ENCODE data around the gene NRTN. TPM values are rescaled to one million over a fixed set of nuclear protein-coding genes. Genes with fewer than 3 reads are reported as not detected.

Gene NRTN
- total and polyA plus RNA-seq, 4 experiments from 2014 or later, result 0.34 to 0.91 (median 0.51) TPM

- no peaks in the 10 kb centered on the region for H3K36me3 Mint-ChIP-seq
- Histone ChIP-seq H3K27ac (ENCODE audit: low read depth, low read length) (no peak overlapping the region), H3K9me3 (ENCODE audit: control insufficient read depth in 1 of 2, low read length in 2 of 2) (no peaks in the 10 kb centered on the region), H3K36me3 (ENCODE audit: insufficient read depth, low read length) (no peaks in the 10 kb centered on the region), H3K4me1 (ENCODE audit: insufficient read depth, low read length) (peaks cover 20% of the 10 kb centered on the region), H3K4me3 (ENCODE audit: low read length in 2 of 2) (no peak overlapping the region), H3K27me3 (ENCODE audit: insufficient read depth, low read length) (no peaks in the 10 kb centered on the region)
- H3K9me3 Mint-ChIP-seq, result no peaks in the 10 kb centered on the region
- CTCF ChIA-PET (ENCODE audit: partially characterized antibody), result no interaction called here
- H3K4me3 Mint-ChIP-seq, result peak overlapping the region in 1 of 8 donors; percentile 23
- H3K27me3 Mint-ChIP-seq, result peaks cover 10 to 14% of the 10 kb centered on the region in 2 donors
- no peak overlapping the region for H3K27ac Mint-ChIP-seq
- intact Hi-C loops (cut with micrococcal nuclease), result no loop called here
- peaks cover 6 to 22% (median 15%) of the 10 kb centered on the region in 4 donors for H3K4me1 Mint-ChIP-seq
- POLR2A ChIA-PET (ENCODE audit: partially characterized antibody), result interaction anchor here (1.0 kb wide), 1 partner anchor 11 kb away, joined by 4 read pairs; no protein-coding TSS in a partner anchor
- DNase-seq, result no peak
These were observed 4.3 kb upstream of the NRTN start for GRCh38 chr19:5800361-5801270.

- Mint-ChIP-seq H3K9me3 (no peaks in the 10 kb centered on the region), H3K4me1 (peaks cover 6 to 27% (median 15%) of the 10 kb centered on the region in 4 donors), H3K27ac (peak overlapping the region in 1 of 7 donors; percentile 77), H3K27me3 (peaks cover 11 to 14% of the 10 kb centered on the region in 2 donors), H3K36me3 (no peaks in the 10 kb centered on the region), H3K4me3 (peak overlapping the region in 6 of 8 donors; percentile 6 to 64 (median 30))
- ChIA-PET CTCF (ENCODE audit: partially characterized antibody) (interaction anchor here (0.6 to 0.7 kb wide), 2 partner anchors 220 to 534 kb away, joined by 3 read pairs; no protein-coding TSS in a partner anchor), POLR2A (ENCODE audit: partially characterized antibody) (no interaction called here)
- Histone ChIP-seq H3K27ac (ENCODE audit: low read depth, low read length) (no peak overlapping the region), H3K4me1 (ENCODE audit: insufficient read depth, low read length) (peaks cover 20% of the 10 kb centered on the region), H3K9me3 (ENCODE audit: control insufficient read depth in 1 of 2, low read length in 2 of 2) (no peaks in the 10 kb centered on the region), H3K36me3 (ENCODE audit: insufficient read depth, low read length) (no peaks in the 10 kb centered on the region), H3K4me3 (ENCODE audit: low read length in 2 of 2) (no peak overlapping the region), H3K27me3 (ENCODE audit: insufficient read depth, low read length) (no peaks in the 10 kb centered on the region)
- intact Hi-C loops (cut with micrococcal nuclease), result no loop called here
- DNase-seq, result no peak
These were observed 2.9 kb upstream of the NRTN start for GRCh38 chr19:5801796-5802619.

GRCh38 chr19:5803441-5803751 lies 1.5 kb upstream of the NRTN start:
- Mint-ChIP-seq H3K4me1 (peaks cover 6 to 30% (median 15%) of the 10 kb centered on the region in 4 donors), H3K27me3 (peaks cover 13 to 14% of the 10 kb centered on the region in 2 donors), H3K9me3 (no peaks in the 10 kb centered on the region), H3K36me3 (no peaks in the 10 kb centered on the region), H3K27ac (peak overlapping the region in 2 of 7 donors; percentile 36 to 87), H3K4me3 (peak overlapping the region; percentile 46 to 83 (median 72))
- no peak for DNase-seq
- Histone ChIP-seq H3K4me1 (ENCODE audit: insufficient read depth, low read length) (peaks cover 20% of the 10 kb centered on the region), H3K36me3 (ENCODE audit: insufficient read depth, low read length) (no peaks in the 10 kb centered on the region), H3K4me3 (ENCODE audit: low read length in 2 of 2) (peak overlapping the region in 1 of 2 donors; percentile 40), H3K9me3 (ENCODE audit: control insufficient read depth in 1 of 2, low read length in 2 of 2) (no peaks in the 10 kb centered on the region), H3K27me3 (ENCODE audit: insufficient read depth, low read length) (no peaks in the 10 kb centered on the region), H3K27ac (ENCODE audit: low read depth, low read length) (peak overlapping the region; percentile 19)
- POLR2A ChIA-PET (ENCODE audit: partially characterized antibody), result interaction anchor here (1.1 to 1.9 kb wide), 8 partner anchors 10 to 219 kb away, joined by 3 to 20 read pairs (median 4); partner anchors contain the start of genes DUS3L, NDUFA11, RPL36 and VMAC
- intact Hi-C loops (cut with micrococcal nuclease), result no loop called here
- CTCF ChIA-PET (ENCODE audit: partially characterized antibody), result interaction anchor here (0.6 to 2.1 kb wide), 25 partner anchors 10 to 238 kb away, joined by 3 to 51 read pairs (median 5); partner anchors contain the start of genes CATSPERD, DUS3L, LONP1 and NDUFA11

- intact Hi-C loops (cut with micrococcal nuclease), result loop anchor here (1.0 to 2.0 kb wide), 5 partner anchors 13 to 158 kb away; partner anchors contain the start of genes DUS3L and VMAC
- Histone ChIP-seq H3K36me3 (ENCODE audit: insufficient read depth, low read length) (no peaks in the 10 kb centered on the region), H3K9me3 (ENCODE audit: control insufficient read depth in 1 of 2, low read length in 2 of 2) (no peaks in the 10 kb centered on the region), H3K4me3 (ENCODE audit: low read length in 2 of 2) (peak overlapping the region in 1 of 2 donors; percentile 40), H3K4me1 (ENCODE audit: insufficient read depth, low read length) (peaks cover 20% of the 10 kb centered on the region), H3K27me3 (ENCODE audit: insufficient read depth, low read length) (no peaks in the 10 kb centered on the region), H3K27ac (ENCODE audit: low read depth, low read length) (peak overlapping the region; percentile 19)
- peak overlapping the region; percentile 59 to 91 (median 76) for H3K4me3 Mint-ChIP-seq
- DNase-seq, result peak; percentile 89 to 93 (median 91)
- H3K36me3 Mint-ChIP-seq, result no peaks in the 10 kb centered on the region
- H3K27me3 Mint-ChIP-seq, result peaks cover 13 to 14% of the 10 kb centered on the region in 2 donors
- POLR2A ChIA-PET (ENCODE audit: partially characterized antibody), result interaction anchor here (0.7 to 1.9 kb wide), 9 partner anchors 11 to 219 kb away, joined by 3 to 20 read pairs (median 4); partner anchors contain the start of genes DUS3L, NDUFA11, RPL36 and VMAC
- CTCF ChIA-PET (ENCODE audit: partially characterized antibody), result interaction anchor here (0.5 to 2.1 kb wide), 33 partner anchors 9 to 245 kb away, joined by 3 to 51 read pairs (median 5); partner anchors contain the start of genes CATSPERD, DUS3L, LONP1 and NDUFA11
- H3K4me1 Mint-ChIP-seq, result peaks cover 6 to 30% (median 15%) of the 10 kb centered on the region in 4 donors
- H3K9me3 Mint-ChIP-seq, result no peaks in the 10 kb centered on the region
- H3K27ac Mint-ChIP-seq, result peak overlapping the region; percentile 57 to 92 (median 87)
These were observed 933 bp upstream of the NRTN start for GRCh38 chr19:5803752-5804515.

GRCh38 chr19:5805462-5806132 lies 730 bp downstream of the NRTN start:
- ChIA-PET POLR2A (ENCODE audit: partially characterized antibody) (interaction anchor here (1.4 kb wide), 1 partner anchor 15 kb away, joined by 5 read pairs; the partner anchor contains the start of gene DUS3L), CTCF (ENCODE audit: partially characterized antibody) (interaction anchor here (1.2 to 1.8 kb wide), 2 partner anchors 11 to 217 kb away, joined by 4 to 12 read pairs; no protein-coding TSS in a partner anchor)
- Mint-ChIP-seq H3K4me3 (peak overlapping the region; percentile 25 to 64 (median 54)), H3K27me3 (peaks cover 7 to 8% of the 10 kb centered on the region in 2 donors), H3K4me1 (peaks cover 6 to 30% (median 15%) of the 10 kb centered on the region in 4 donors), H3K27ac (peak overlapping the region in 6 of 7 donors; percentile 13 to 79 (median 36)), H3K36me3 (no peaks in the 10 kb centered on the region), H3K9me3 (no peaks in the 10 kb centered on the region)
- Histone ChIP-seq H3K9me3 (ENCODE audit: control insufficient read depth in 1 of 2, low read length in 2 of 2) (no peaks in the 10 kb centered on the region), H3K27ac (ENCODE audit: low read depth, low read length) (no peak overlapping the region), H3K4me1 (ENCODE audit: insufficient read depth, low read length) (peaks cover 20% of the 10 kb centered on the region), H3K4me3 (ENCODE audit: low read length in 2 of 2) (no peak overlapping the region), H3K27me3 (ENCODE audit: insufficient read depth, low read length) (no peaks in the 10 kb centered on the region), H3K36me3 (ENCODE audit: insufficient read depth, low read length) (no peaks in the 10 kb centered on the region)
- peak; percentile 45 to 73 (median 54) for DNase-seq
- intact Hi-C loops (cut with micrococcal nuclease), result loop anchor here (2.0 kb wide), 2 partner anchors 15 to 23 kb away; partner anchors contain the start of gene DUS3L

- Histone ChIP-seq H3K9me3 (ENCODE audit: control insufficient read depth in 1 of 2, low read length in 2 of 2) (no peaks in the 10 kb centered on the region), H3K27ac (ENCODE audit: low read depth, low read length) (no peak overlapping the region), H3K27me3 (ENCODE audit: insufficient read depth, low read length) (no peaks in the 10 kb centered on the region), H3K36me3 (ENCODE audit: insufficient read depth, low read length) (no peaks in the 10 kb centered on the region), H3K4me1 (ENCODE audit: insufficient read depth, low read length) (peaks cover 20% of the 10 kb centered on the region), H3K4me3 (ENCODE audit: low read length in 2 of 2) (no peak overlapping the region)
- POLR2A ChIA-PET (ENCODE audit: partially characterized antibody), result interaction anchor here (1.4 kb wide), 1 partner anchor 16 kb away, joined by 5 read pairs; the partner anchor contains the start of gene DUS3L
- H3K36me3 Mint-ChIP-seq, result no peaks in the 10 kb centered on the region
- CTCF ChIA-PET (ENCODE audit: partially characterized antibody), result interaction anchor here (0.8 to 1.8 kb wide), 4 partner anchors 12 to 216 kb away, joined by 3 to 12 read pairs (median 6); no protein-coding TSS in a partner anchor
- DNase-seq, result no peak
- peaks cover 7% of the 10 kb centered on the region in 2 donors for H3K27me3 Mint-ChIP-seq
- no peaks in the 10 kb centered on the region for H3K9me3 Mint-ChIP-seq
- H3K27ac Mint-ChIP-seq, result peak overlapping the region in 3 of 7 donors; percentile 31 to 79 (median 63)
- peaks cover 6 to 30% (median 15%) of the 10 kb centered on the region in 4 donors for H3K4me1 Mint-ChIP-seq
- no peak overlapping the region for H3K4me3 Mint-ChIP-seq
- intact Hi-C loops (cut with micrococcal nuclease), result no loop called here
These were observed 1.2 kb downstream of the NRTN start for GRCh38 chr19:5806133-5806489.
